Endometrial microvascular endothelial cells (primary cell): Measurements from ENCODE around the gene ATMIN. TPM values are rescaled to one million over a fixed set of nuclear protein-coding genes. Genes with fewer than 3 reads are reported as not detected.

Experiments used
- in situ Hi-C: cut with HindIII; loops from 2 replicates; pipeline ENCODE4 v1.10.0; 2017; ENCODE audit warnings: low sequenced_read_pairs, low pct_unique_long_range_greater_than_20kb; ENCODE audit errors: inconsistent ontology term
- total RNA-seq: library from RNA; depleted of rRNA; stranded (reverse); fragments of >200 nt; gene quantifications from one replicate; pipeline ENCODE4 v1.2.3, GENCODE V29; 2015; ENCODE audit errors: inconsistent ontology term

The ATMIN gene
- total RNA-seq, 1 donor from 2014 or later: 26.9 TPM

- in situ Hi-C loops: no loop called here
Observed at GRCh38 chr16:81003610-81004460, 31.8 kb upstream of the ATMIN start.

GRCh38 chr16:81004646-81005353 is 30.8 kb upstream of the ATMIN start:
- in situ Hi-C loops: no loop called here

GRCh38 chr16:81005610-81006161 is 30.0 kb upstream of the ATMIN start:
- in situ Hi-C loops: no loop called here

- in situ Hi-C loops: no loop called here
Observed at GRCh38 chr16:81006211-81006812, 29.3 kb upstream of the ATMIN start.

GRCh38 chr16:81006813-81007695 is 28.6 kb upstream of the ATMIN start, which contains the start of the genes CENPN and CMC2:
Gene CENPN (plus strand): TSS chr16:81007214. CDS start chr16:81011940, 4,726 bp downstream.
Gene CMC2 (minus strand): TSS chr16:81006885. CDS start chr16:80997394, 9,491 bp downstream.
- in situ Hi-C loops: no loop called here

GRCh38 chr16:81008505-81008789 is 27.2 kb upstream of the ATMIN start:
- in situ Hi-C loops: no loop called here

- in situ Hi-C loops: no loop called here
Observed at GRCh38 chr16:81012974-81013373, 22.7 kb upstream of the ATMIN start.

GRCh38 chr16:81014672-81015071 is 21.0 kb upstream of the ATMIN start:
- in situ Hi-C loops: no loop called here

GRCh38 chr16:81018496-81018895 is 17.1 kb upstream of the ATMIN start:
- in situ Hi-C loops: no loop called here

GRCh38 chr16:81026429-81026828 is 9.2 kb upstream of the ATMIN start:
- in situ Hi-C loops: no loop called here

GRCh38 chr16:81029930-81030604 is 5.6 kb upstream of the ATMIN start:
- in situ Hi-C loops: no loop called here

- in situ Hi-C loops: no loop called here
Observed at GRCh38 chr16:81035975-81036750, 521 bp downstream of the ATMIN start.

GRCh38 chr16:81036751-81037350 is 1.2 kb downstream of the ATMIN start:
- in situ Hi-C loops: no loop called here

GRCh38 chr16:81040131-81040530 is 4.5 kb downstream of the ATMIN start:
- in situ Hi-C loops: no loop called here

- in situ Hi-C loops: no loop called here
Observed at GRCh38 chr16:81040842-81041241, 5.2 kb downstream of the ATMIN start.

GRCh38 chr16:81041696-81042095 is 6.1 kb downstream of the ATMIN start:
- in situ Hi-C loops: no loop called here

- in situ Hi-C loops: no loop called here
Observed at GRCh38 chr16:81042821-81043220, 7.2 kb downstream of the ATMIN start.
